RWPE2 (cell line): ENCODE measurements around the gene BEAN1.

Source experiments
- ATAC-seq: fragments of 200-7000 bp; cut with Tn5 transposase; 3 replicates; pipeline ENCODE4 v1.9.1; 2021; ENCODE audit warnings: low read depth
- DNase-seq: peaks from one replicate; pipeline ENCODE4 v3.0.0-alpha.2; 2020; ENCODE audit warnings: low spot score
- H3K27ac ChIP-seq: fragments of 450-650 bp; 2 replicates; pipeline ENCODE4 v1.5.1; 2017; ENCODE audit warnings: mild to moderate bottlenecking; ENCODE audit not compliant: poor library complexity, severe bottlenecking
- H3K27me3 ChIP-seq: fragments of 250-450 bp; sonication (Bioruptor Pico); 2 replicates; pipeline ENCODE4 v1.5.1; 2021; ENCODE audit warnings: mild to moderate bottlenecking, moderate library complexity; ENCODE audit not compliant: insufficient read depth, poor library complexity, severe bottlenecking
- H3K36me3 ChIP-seq: fragments of 250-450 bp; sonication (Bioruptor Pico); 2 replicates; pipeline ENCODE4 v1.5.1; 2020; ENCODE audit warnings: low read depth, mild to moderate bottlenecking, moderate library complexity
- H3K4me1 ChIP-seq: fragments of 250-450 bp; sonication (Bioruptor Pico); 2 replicates; pipeline ENCODE4 v1.5.1; 2021; ENCODE audit warnings: mild to moderate bottlenecking, moderate library complexity; ENCODE audit not compliant: insufficient read depth, poor library complexity, severe bottlenecking
- H3K4me3 ChIP-seq: fragments of 250-450 bp; sonication (Bioruptor Pico); 2 replicates; pipeline ENCODE4 v1.5.1; 2021; ENCODE audit warnings: mild to moderate bottlenecking, moderate library complexity; ENCODE audit not compliant: severe bottlenecking
- H3K9me3 ChIP-seq: fragments of 250-450 bp; sonication (Bioruptor Pico); 2 replicates; pipeline ENCODE4 v1.5.1; 2021; ENCODE audit warnings: mild to moderate bottlenecking, moderate library complexity; ENCODE audit not compliant: severe bottlenecking
- TF ChIP-seq, protein P1 (sequence below): fragments of 450-650 bp; IDR thresholded peaks from one replicate; pipeline ENCODE4 v1.5.1; 2017; ENCODE audit warnings: mild to moderate bottlenecking, moderate library complexity; ENCODE audit not compliant: poor library complexity, severe bottlenecking

The BEAN1 gene

DNA sequence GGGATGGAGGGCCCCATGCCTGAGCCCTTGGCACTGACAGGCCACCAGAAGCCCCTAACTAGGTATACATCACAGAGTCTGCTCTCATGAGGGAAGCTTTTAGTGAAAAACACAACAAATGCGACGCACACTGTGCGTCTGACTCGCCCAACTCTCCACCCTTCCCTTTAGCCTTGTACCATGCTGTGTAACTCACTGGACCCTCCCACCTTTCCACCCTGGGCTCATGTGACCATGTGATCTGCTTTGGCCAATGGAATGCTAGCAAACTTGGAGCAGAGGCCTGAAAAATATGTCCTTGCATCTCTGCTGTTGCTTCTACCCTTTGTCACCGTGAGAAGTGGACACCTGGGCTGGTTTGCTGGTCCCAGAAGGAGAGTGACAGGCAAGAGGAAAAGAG is 101.2 kb downstream of the BEAN1 start:
- H3K4me3 ChIP-seq: no peak overlapping the region

DNA sequence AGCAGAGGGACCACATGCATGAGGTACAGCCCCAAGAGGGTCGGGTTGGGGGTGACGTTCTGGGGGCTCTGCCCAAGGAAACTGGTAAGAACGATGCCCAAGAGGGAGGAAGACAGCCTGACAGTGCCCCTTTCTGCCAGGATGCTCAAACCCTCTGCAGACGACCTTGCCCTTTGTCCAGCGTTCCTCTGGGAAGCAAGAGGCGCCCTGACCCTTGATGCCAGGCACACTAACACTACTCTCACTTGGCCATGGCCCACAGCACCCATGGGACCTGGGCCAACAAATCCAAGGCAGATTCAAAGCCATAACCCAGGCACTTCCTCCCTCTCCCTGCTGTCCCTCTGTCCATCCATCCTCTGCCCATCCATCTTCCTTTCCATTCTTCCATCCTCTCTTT is 102.4 kb downstream of the BEAN1 start:
- DNase-seq (no peak), ATAC-seq (no peak)
- no peaks in the 10 kb centered on the region for H3K9me3 ChIP-seq
- TF ChIP-seq, protein P1, sequence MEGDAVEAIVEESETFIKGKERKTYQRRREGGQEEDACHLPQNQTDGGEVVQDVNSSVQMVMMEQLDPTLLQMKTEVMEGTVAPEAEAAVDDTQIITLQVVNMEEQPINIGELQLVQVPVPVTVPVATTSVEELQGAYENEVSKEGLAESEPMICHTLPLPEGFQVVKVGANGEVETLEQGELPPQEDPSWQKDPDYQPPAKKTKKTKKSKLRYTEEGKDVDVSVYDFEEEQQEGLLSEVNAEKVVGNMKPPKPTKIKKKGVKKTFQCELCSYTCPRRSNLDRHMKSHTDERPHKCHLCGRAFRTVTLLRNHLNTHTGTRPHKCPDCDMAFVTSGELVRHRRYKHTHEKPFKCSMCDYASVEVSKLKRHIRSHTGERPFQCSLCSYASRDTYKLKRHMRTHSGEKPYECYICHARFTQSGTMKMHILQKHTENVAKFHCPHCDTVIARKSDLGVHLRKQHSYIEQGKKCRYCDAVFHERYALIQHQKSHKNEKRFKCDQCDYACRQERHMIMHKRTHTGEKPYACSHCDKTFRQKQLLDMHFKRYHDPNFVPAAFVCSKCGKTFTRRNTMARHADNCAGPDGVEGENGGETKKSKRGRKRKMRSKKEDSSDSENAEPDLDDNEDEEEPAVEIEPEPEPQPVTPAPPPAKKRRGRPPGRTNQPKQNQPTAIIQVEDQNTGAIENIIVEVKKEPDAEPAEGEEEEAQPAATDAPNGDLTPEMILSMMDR: no peak
- H3K27me3 ChIP-seq: no peaks in the 10 kb centered on the region
- no peak overlapping the region for H3K27ac ChIP-seq
- H3K4me1 ChIP-seq: no peaks in the 10 kb centered on the region
- no peak overlapping the region for H3K4me3 ChIP-seq
- H3K36me3 ChIP-seq: peaks cover 63% of the 10 kb centered on the region

More for the DNA sequence above, 101.2 kb downstream of the BEAN1 start:
- no peaks in the 10 kb centered on the region for H3K4me1 ChIP-seq
- no peak for DNase-seq
- H3K9me3 ChIP-seq: no peaks in the 10 kb centered on the region
- H3K27ac ChIP-seq: no peak overlapping the region
- TF ChIP-seq, protein P1: no peak
- H3K27me3 ChIP-seq: no peaks in the 10 kb centered on the region
- no peak for ATAC-seq
- H3K36me3 ChIP-seq: peaks cover 63% of the 10 kb centered on the region
